Measurements from ENCODE around the gene MAGI1.

Gene MAGI1

DNA sequence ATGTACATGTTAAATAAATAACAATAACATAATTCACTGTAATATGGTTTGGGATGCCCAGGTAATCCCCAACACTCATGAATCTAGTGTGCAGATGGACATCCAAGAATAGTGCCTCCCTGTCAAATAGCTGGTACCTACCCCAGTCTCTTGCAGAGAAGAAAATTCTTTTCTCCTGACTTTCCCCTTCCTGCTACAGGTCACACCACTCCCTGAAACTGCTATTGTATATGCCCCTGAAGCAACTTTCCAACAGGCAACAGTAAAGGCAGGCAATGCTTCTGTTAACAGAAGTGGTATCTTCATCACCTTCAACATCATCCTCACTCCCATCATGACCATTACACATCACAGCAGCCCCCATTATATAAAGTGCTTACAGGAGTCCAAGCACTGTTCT, 431.6 kb downstream of the MAGI1 start:
- CTCF ChIA-PET, result no interaction called here

GRCh38 chr3:65605876-65606432, 432.8 kb downstream of the MAGI1 start:
- no peak for DNase-seq (ENCODE audit: extremely low spot score)
- ChIA-PET POLR2A (no interaction called here), CTCF (no interaction called here)
- TF ChIP-seq HDGF (IDR thresholded peaks at IDR 0.05; ENCODE audit: borderline replicate concordance) (no peak), FOXA1 (IDR thresholded peaks at IDR 0.05) (no peak), TARDBP (IDR thresholded peaks at IDR 0.05) (no peak), SP1 (IDR thresholded peaks at IDR 0.05) (no peak), FOXK2 (IDR thresholded peaks at IDR 0.05) (no peak), LEF1 (IDR thresholded peaks at IDR 0.05; ENCODE audit: borderline replicate concordance) (no peak), NFRKB (IDR thresholded peaks at IDR 0.05) (no peak), ARNT (IDR thresholded peaks at IDR 0.05) (no peak), CTBP1 (IDR thresholded peaks at IDR 0.05; ENCODE audit: borderline replicate concordance) (no peak), SUZ12 (IDR thresholded peaks at IDR 0.05) (no peak), ELF4 (IDR thresholded peaks at IDR 0.05) (no peak), BHLHE40 (IDR thresholded peaks at IDR 0.05; ENCODE audit: borderline replicate concordance) (no peak), L3MBTL2 (conservative IDR thresholded peaks at IDR 0.05) (no peak), ZNF384 (IDR thresholded peaks at IDR 0.05) (no peak), FOXM1 (IDR thresholded peaks at IDR 0.05; ENCODE audit: borderline replicate concordance) (no peak)
- TF ChIP-seq, protein P1, sequence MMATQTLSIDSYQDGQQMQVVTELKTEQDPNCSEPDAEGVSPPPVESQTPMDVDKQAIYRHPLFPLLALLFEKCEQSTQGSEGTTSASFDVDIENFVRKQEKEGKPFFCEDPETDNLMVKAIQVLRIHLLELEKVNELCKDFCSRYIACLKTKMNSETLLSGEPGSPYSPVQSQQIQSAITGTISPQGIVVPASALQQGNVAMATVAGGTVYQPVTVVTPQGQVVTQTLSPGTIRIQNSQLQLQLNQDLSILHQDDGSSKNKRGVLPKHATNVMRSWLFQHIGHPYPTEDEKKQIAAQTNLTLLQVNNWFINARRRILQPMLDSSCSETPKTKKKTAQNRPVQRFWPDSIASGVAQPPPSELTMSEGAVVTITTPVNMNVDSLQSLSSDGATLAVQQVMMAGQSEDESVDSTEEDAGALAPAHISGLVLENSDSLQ (IDR thresholded peaks at IDR 0.05), result no peak

More for the DNA sequence above, 431.6 kb downstream of the MAGI1 start:
- POLR2A ChIA-PET, result no interaction called here
- no peak for TF ChIP-seq LEF1 (IDR thresholded peaks at IDR 0.05; ENCODE audit: borderline replicate concordance)
- TF ChIP-seq, protein P1 (IDR thresholded peaks at IDR 0.05), result no peak
- DNase-seq (ENCODE audit: extremely low spot score), result no peak

- TF ChIP-seq FOXK2 (IDR thresholded peaks at IDR 0.05) (no peak), SUZ12 (IDR thresholded peaks at IDR 0.05) (no peak), CTBP1 (IDR thresholded peaks at IDR 0.05; ENCODE audit: borderline replicate concordance) (no peak), TARDBP (IDR thresholded peaks at IDR 0.05) (no peak), FOXA1 (IDR thresholded peaks at IDR 0.05) (no peak), HDGF (IDR thresholded peaks at IDR 0.05; ENCODE audit: borderline replicate concordance) (no peak), BHLHE40 (IDR thresholded peaks at IDR 0.05; ENCODE audit: borderline replicate concordance) (no peak), ELF4 (IDR thresholded peaks at IDR 0.05) (no peak), FOXM1 (IDR thresholded peaks at IDR 0.05; ENCODE audit: borderline replicate concordance) (no peak)
- ChIA-PET POLR2A (no interaction called here), CTCF (no interaction called here)
- no peak for DNase-seq (ENCODE audit: extremely low spot score)
Observed at GRCh38 chr3:65604863-65605526, 433.7 kb downstream of the MAGI1 start.

GRCh38 chr3:65603631-65604030, 435.1 kb downstream of the MAGI1 start:
- POLR2A ChIA-PET, result no interaction called here
- TF ChIP-seq ELF4 (IDR thresholded peaks at IDR 0.05) (no peak), FOXM1 (IDR thresholded peaks at IDR 0.05; ENCODE audit: borderline replicate concordance) (no peak), ZNF384 (IDR thresholded peaks at IDR 0.05) (no peak), L3MBTL2 (conservative IDR thresholded peaks at IDR 0.05) (no peak), FOXK2 (IDR thresholded peaks at IDR 0.05) (no peak), TARDBP (IDR thresholded peaks at IDR 0.05) (no peak), NFRKB (IDR thresholded peaks at IDR 0.05) (no peak), FOXA1 (IDR thresholded peaks at IDR 0.05) (no peak), CTBP1 (IDR thresholded peaks at IDR 0.05; ENCODE audit: borderline replicate concordance) (no peak), BHLHE40 (IDR thresholded peaks at IDR 0.05; ENCODE audit: borderline replicate concordance) (no peak), HDGF (IDR thresholded peaks at IDR 0.05; ENCODE audit: borderline replicate concordance) (no peak), SP1 (IDR thresholded peaks at IDR 0.05) (no peak), ARNT (IDR thresholded peaks at IDR 0.05) (no peak), SUZ12 (IDR thresholded peaks at IDR 0.05) (no peak), LEF1 (IDR thresholded peaks at IDR 0.05; ENCODE audit: borderline replicate concordance) (no peak)
- TF ChIP-seq, protein P1 (IDR thresholded peaks at IDR 0.05), result no peak

GRCh38 chr3:65600888-65601287, 437.8 kb downstream of the MAGI1 start:
- ChIA-PET POLR2A (no interaction called here), CTCF (no interaction called here)
- TF ChIP-seq ELF4 (IDR thresholded peaks at IDR 0.05) (no peak), SP1 (IDR thresholded peaks at IDR 0.05) (no peak)
- TF ChIP-seq, protein P1 (IDR thresholded peaks at IDR 0.05), result no peak
- no peak for DNase-seq (ENCODE audit: extremely low spot score)

More at GRCh38 chr3:65603631-65604030, 435.1 kb downstream of the MAGI1 start:
- CTCF ChIA-PET, result no interaction called here
- DNase-seq (ENCODE audit: extremely low spot score), result no peak

DNA sequence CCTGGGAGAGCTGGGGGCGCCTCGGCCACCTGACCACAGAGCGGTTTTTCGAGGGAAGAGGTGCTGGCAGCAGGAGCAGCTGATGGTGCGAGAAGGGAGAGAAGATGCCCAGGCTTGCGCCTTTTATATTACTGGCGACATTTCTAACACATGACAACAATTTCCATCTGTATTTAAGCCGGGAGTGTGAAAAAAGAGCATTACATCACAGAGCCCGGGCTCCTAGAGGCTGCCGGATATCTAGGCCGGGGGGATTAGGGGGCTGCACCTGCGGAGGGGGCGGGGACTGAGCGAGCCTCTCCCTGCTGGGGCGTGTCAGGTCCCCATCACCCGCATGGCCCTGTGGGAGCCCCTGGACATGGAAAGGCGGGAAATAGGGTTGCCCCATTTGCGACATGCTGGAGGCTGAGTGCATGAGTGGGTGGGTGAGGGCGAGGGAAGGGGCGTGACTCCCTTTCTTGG, 440.7 kb downstream of the MAGI1 start:
- no peak for DNase-seq (ENCODE audit: extremely low spot score)
- TF ChIP-seq LEF1 (IDR thresholded peaks at IDR 0.05; ENCODE audit: borderline replicate concordance) (no peak), SUZ12 (IDR thresholded peaks at IDR 0.05) (no peak), HDGF (IDR thresholded peaks at IDR 0.05; ENCODE audit: borderline replicate concordance) (no peak), FOXK2 (IDR thresholded peaks at IDR 0.05) (no peak), FOXA1 (IDR thresholded peaks at IDR 0.05) (no peak), SP1 (IDR thresholded peaks at IDR 0.05) (no peak), ARNT (IDR thresholded peaks at IDR 0.05) (no peak), NFRKB (IDR thresholded peaks at IDR 0.05) (no peak), TARDBP (IDR thresholded peaks at IDR 0.05) (no peak), ELF4 (IDR thresholded peaks at IDR 0.05) (no peak), CTBP1 (IDR thresholded peaks at IDR 0.05; ENCODE audit: borderline replicate concordance) (no peak)
- TF ChIP-seq, protein P1 (IDR thresholded peaks at IDR 0.05), result no peak
- CTCF ChIA-PET, result no interaction called here
- POLR2A ChIA-PET, result no interaction called here

All from HEK293T (cell line).